GM12864 (cell line): ENCODE results near the gene LRGUK.
A peak's percentile ranks its signal among the peaks of the same experiment; 100 is the strongest.
"Not testable (repeated sequence)": the region's sequence is repeated elsewhere in the genome, so short reads cannot be mapped to it uniquely, and the experiment has no call there.

Experiments
- DNase-seq: peaks from one replicate; pipeline ENCODE4 v3.0.0-alpha.2; 2011; ENCODE audit warnings: low read depth
- H3K4me3 ChIP-seq: 2 replicates; pipeline ENCODE4 v1.5.1; 2011; ENCODE audit warnings: mild to moderate bottlenecking, low read depth, low read length, control low read depth
- CTCF ChIP-seq: IDR thresholded peaks from 2 replicates; pipeline ENCODE4 v1.5.1; 2011; ENCODE audit warnings: low read depth, mild to moderate bottlenecking, moderate library complexity, low read length, control low read depth, inconsistent platforms; ENCODE audit errors: missing control alignments

Gene LRGUK, protein sequence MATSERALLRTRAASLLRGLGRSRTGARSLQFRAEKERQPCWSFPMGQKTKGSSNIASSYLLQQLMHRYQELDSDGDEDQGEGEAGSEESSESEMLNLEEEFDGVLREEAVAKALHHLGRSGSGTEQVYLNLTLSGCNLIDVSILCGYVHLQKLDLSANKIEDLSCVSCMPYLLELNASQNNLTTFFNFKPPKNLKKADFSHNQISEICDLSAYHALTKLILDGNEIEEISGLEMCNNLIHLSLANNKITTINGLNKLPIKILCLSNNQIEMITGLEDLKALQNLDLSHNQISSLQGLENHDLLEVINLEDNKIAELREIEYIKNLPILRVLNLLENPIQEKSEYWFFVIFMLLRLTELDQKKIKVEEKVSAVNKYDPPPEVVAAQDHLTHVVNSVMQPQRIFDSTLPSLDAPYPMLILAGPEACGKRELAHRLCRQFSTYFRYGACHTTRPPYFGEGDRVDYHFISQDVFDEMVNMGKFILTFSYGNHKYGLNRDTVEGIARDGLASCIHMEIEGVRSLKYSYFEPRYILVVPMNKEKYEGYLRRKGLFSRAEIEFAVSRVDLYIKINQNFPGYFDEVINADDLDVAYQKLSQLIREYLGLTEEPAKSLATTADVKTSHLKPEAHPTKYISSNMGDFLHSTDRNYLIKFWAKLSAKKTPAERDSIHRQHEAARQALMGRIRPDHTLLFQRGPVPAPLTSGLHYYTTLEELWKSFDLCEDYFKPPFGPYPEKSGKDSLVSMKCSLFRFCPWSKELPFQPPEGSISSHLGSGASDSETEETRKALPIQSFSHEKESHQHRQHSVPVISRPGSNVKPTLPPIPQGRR

DNA sequence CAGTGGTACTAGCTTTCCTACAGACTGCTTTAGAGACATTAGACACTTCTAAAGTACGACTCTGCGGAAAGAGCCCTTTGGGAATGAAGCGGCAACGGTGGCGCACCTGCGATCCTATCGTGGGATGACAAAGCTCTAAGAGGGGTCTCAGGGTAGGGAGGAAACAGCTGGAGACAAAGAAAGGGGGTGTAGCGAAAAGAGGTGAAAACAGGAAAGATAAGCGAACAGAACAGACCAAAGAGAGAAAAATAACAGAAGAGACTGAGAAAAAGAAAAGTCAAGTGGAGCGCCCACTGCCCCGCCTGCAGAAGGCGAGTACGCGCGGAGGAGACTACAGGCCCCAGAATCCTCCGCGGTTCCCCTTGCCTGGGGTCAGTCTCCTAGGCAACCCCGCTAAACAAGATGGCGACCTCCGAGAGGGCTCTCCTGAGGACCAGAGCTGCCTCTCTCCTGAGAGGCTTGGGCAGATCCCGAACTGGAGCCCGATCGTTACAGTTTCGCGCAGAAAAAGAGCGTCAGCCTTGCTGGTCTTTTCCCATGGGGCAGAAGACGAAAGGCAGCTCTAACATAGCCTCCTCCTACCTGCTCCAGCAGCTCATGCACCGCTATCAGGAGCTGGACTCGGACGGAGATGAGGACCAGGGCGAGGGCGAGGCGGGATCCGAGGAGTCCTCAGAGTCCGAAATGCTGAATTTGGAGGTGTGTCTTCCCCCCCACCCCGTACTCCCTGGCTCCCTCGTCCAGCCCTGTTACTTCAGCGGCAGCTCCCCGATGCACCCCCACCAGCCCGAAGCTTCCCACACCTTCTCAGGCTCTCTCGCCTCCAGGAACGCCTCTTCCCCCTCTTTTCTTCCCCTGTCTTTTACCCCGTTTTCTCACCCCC is at the start of gene LRGUK:
Gene LRGUK (plus strand): TSS at position 375 of the 883 bp plus-strand sequence. CDS start 28 bp downstream, at position 403.
- H3K4me3 ChIP-seq: peak within 1 kb of the TSS; percentile 59
- TF ChIP-seq CTCF: no peak
- peak; percentile 33 for DNase-seq

DNA sequence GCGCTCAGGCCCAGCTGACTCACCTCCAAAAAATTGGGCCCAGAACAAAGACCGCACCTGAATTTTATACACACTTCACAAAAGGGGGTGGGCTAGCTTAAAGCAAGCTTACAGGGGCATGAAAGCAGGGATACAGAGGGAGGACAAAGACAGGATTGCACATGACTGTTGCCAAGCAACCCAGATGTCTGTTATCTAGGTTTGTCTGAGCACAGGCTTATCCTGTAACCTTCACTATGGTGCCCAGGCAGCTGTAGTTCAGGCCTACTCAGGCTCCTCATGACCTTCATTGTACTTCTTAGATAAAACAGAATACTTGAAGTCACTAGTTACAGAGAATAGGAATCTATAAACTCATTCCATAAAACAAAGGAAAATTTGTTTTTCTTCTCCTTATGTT is 49.6 kb upstream of the LRGUK start:
- H3K4me3 ChIP-seq, DNase-seq: not testable (repeated sequence)

- no peak overlapping the region for H3K4me3 ChIP-seq
- TF ChIP-seq CTCF: no peak
- DNase-seq: no peak
Measured at GRCh38 chr7:134078991-134079390, 48.1 kb upstream of the LRGUK start.

GRCh38 chr7:134081695-134082094 is 45.4 kb upstream of the LRGUK start:
- no peak for DNase-seq
- no peak for TF ChIP-seq CTCF
- H3K4me3 ChIP-seq: no peak overlapping the region

- TF ChIP-seq CTCF: no peak
- no peak overlapping the region for H3K4me3 ChIP-seq
- no peak for DNase-seq
Measured at GRCh38 chr7:134083766-134084487, 43.2 kb upstream of the LRGUK start.

DNA sequence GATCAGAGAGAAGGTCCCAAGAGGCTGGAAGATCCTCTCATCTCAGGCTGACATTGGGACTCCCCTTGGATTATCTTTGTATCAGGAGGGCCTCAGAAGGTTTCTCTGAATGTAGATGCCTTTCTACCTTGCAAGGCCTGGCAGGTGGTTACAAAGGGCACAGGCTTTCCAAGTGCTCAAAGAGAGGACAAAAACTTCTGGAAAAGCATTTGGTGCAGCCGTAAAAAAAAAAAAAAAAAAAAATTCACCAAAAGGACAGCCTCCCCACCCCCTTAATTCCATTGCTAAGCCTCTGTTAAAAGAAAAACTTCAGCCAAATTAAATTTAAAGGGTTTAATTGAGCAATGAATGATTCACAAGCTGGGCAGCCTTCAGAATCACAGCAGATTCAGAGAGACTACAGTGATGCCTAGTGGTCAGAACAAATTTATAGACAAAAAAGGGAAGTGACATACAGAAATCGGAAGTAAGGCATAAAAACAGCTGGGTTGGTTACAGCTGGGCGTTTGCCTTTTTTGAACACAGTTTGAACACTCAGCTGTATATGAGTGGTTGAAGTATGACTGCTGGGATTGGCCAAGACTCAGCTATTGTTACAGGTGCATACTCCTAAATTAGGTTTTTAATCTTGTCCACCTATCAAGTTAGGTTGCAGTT is 42.5 kb upstream of the LRGUK start:
- H3K4me3 ChIP-seq: no peak overlapping the region
- peak; percentile 36 for DNase-seq
- no peak for TF ChIP-seq CTCF
